ENCODE measurements around the gene HMGCLL1. TPM values are rescaled to one million over a fixed set of nuclear protein-coding genes. Genes with fewer than 3 reads are reported as not detected.

Gene HMGCLL1
- total RNA-seq, 1 experiment from 2014 or later, result 0.11 TPM

DNA sequence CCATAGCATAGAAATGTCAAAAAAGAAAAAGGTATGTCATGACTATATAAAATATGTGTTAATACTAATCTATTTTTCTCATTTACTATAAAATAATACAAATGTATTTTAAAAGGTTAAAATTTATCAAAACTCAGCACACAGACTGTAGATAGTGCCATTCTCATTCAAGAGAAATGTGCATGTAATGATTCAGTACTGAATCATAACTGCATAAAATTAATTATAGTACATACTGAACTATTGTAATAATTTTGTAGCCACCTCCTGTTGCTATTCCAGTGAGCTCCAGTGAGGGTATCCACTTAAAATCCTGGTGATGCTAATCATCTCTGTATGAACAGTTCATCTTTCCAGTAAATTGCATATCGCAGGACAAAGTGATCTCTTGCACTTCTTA is 82.8 kb downstream of the HMGCLL1 start (continued):
- TF ChIP-seq, protein P1, sequence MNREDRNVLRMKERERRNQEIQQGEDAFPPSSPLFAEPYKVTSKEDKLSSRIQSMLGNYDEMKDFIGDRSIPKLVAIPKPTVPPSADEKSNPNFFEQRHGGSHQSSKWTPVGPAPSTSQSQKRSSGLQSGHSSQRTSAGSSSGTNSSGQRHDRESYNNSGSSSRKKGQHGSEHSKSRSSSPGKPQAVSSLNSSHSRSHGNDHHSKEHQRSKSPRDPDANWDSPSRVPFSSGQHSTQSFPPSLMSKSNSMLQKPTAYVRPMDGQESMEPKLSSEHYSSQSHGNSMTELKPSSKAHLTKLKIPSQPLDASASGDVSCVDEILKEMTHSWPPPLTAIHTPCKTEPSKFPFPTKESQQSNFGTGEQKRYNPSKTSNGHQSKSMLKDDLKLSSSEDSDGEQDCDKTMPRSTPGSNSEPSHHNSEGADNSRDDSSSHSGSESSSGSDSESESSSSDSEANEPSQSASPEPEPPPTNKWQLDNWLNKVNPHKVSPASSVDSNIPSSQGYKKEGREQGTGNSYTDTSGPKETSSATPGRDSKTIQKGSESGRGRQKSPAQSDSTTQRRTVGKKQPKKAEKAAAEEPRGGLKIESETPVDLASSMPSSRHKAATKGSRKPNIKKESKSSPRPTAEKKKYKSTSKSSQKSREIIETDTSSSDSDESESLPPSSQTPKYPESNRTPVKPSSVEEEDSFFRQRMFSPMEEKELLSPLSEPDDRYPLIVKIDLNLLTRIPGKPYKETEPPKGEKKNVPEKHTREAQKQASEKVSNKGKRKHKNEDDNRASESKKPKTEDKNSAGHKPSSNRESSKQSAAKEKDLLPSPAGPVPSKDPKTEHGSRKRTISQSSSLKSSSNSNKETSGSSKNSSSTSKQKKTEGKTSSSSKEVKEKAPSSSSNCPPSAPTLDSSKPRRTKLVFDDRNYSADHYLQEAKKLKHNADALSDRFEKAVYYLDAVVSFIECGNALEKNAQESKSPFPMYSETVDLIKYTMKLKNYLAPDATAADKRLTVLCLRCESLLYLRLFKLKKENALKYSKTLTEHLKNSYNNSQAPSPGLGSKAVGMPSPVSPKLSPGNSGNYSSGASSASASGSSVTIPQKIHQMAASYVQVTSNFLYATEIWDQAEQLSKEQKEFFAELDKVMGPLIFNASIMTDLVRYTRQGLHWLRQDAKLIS (CRISPR knock-in tag; IDR thresholded peaks at IDR 0.05; ENCODE audit: borderline replicate concordance), result no peak
- TF ChIP-seq ESRRA (CRISPR knock-in tag; IDR thresholded peaks at IDR 0.05; ENCODE audit: borderline replicate concordance) (no peak), ZNF416 (CRISPR knock-in tag; IDR thresholded peaks at IDR 0.05) (no peak), MXD4 (CRISPR knock-in tag; IDR thresholded peaks at IDR 0.05; ENCODE audit: borderline replicate concordance) (no peak), TCF7 (CRISPR knock-in tag; IDR thresholded peaks at IDR 0.05; ENCODE audit: low read depth) (no peak), CDX4 (CRISPR knock-in tag; IDR thresholded peaks at IDR 0.05; ENCODE audit: borderline replicate concordance) (no peak), TP53 (CRISPR knock-in tag; IDR thresholded peaks at IDR 0.05) (no peak)

GRCh38 chr6:55495277-55495676 is 83.7 kb downstream of the HMGCLL1 start:
- Mint-ChIP-seq H3K27ac (no peak overlapping the region), H3K4me1 (peaks cover 8% of the 10 kb centered on the region), H3K9me3 (no peaks in the 10 kb centered on the region), H3K4me3 (no peak overlapping the region), H3K36me3 (no peaks in the 10 kb centered on the region), H3K27me3 (ENCODE audit: low read depth) (no peaks in the 10 kb centered on the region)
- CTCF ChIA-PET, result no interaction called here
- no peak for ATAC-seq
- TF ChIP-seq, protein P2, sequence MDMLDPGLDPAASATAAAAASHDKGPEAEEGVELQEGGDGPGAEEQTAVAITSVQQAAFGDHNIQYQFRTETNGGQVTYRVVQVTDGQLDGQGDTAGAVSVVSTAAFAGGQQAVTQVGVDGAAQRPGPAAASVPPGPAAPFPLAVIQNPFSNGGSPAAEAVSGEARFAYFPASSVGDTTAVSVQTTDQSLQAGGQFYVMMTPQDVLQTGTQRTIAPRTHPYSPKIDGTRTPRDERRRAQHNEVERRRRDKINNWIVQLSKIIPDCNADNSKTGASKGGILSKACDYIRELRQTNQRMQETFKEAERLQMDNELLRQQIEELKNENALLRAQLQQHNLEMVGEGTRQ (CRISPR knock-in tag; IDR thresholded peaks at IDR 0.05), result no peak
- TF ChIP-seq NR3C1 (CRISPR knock-in tag; conservative IDR thresholded peaks at IDR 0.05; ENCODE audit: low read depth), result no peak
- TF ChIP-seq MAX (CRISPR knock-in tag; IDR thresholded peaks at IDR 0.05), result no peak
- TF ChIP-seq TEAD4 (CRISPR knock-in tag; IDR thresholded peaks at IDR 0.05), result no peak
- POLR2A ChIA-PET, result no interaction called here
- no peak for DNase-seq (ENCODE audit: low spot score)

- ChIA-PET CTCF (no interaction called here), POLR2A (no interaction called here)
- no peak overlapping the region for H3K27ac Mint-ChIP-seq
- H3K4me3 Mint-ChIP-seq, result no peak overlapping the region
- no peak for ATAC-seq
- H3K9me3 Mint-ChIP-seq, result no peaks in the 10 kb centered on the region
- no peaks in the 10 kb centered on the region for H3K27me3 Mint-ChIP-seq (ENCODE audit: low read depth)
- H3K4me1 Mint-ChIP-seq, result peaks cover 8% of the 10 kb centered on the region
- TF ChIP-seq ERG (CRISPR knock-in tag; IDR thresholded peaks at IDR 0.05), result no peak
- no peak for TF ChIP-seq ZNF121 (CRISPR knock-in tag; IDR thresholded peaks at IDR 0.05)
- no peak for TF ChIP-seq SMAD4 (CRISPR knock-in tag; IDR thresholded peaks at IDR 0.05)
- no peak for TF ChIP-seq ZBTB21 (CRISPR knock-in tag; IDR thresholded peaks at IDR 0.05; ENCODE audit: borderline replicate concordance)
- TF ChIP-seq ZNF416 (CRISPR knock-in tag; IDR thresholded peaks at IDR 0.05), result no peak
- DNase-seq (ENCODE audit: low spot score), result no peak
- no peaks in the 10 kb centered on the region for H3K36me3 Mint-ChIP-seq
Measured at GRCh38 chr6:55494411-55494810, 84.6 kb downstream of the HMGCLL1 start.

DNA sequence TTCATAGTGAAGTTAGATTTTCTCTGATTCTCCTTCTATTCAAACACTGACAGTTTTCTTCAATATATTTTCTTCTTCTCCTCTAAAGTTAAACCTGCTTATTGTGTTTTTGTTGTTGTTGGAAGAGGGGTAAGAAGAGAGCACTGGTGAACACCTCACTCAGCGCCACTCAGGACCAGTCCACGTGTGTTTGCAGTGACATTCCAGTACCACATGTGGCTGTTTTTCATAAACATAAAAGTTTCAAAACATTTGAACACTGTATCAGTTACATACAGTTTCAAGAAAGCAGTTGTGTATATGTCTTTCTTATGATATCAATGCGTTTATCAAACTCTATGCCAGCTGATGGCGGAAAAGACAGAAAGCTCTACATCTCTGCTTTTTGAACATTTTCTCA is 86.7 kb downstream of the HMGCLL1 start:
- CTCF ChIA-PET, result no interaction called here
- Mint-ChIP-seq H3K27me3 (ENCODE audit: low read depth) (no peaks in the 10 kb centered on the region), H3K4me1 (peaks cover under 1% of the 10 kb centered on the region), H3K9me3 (peaks cover 7% of the 10 kb centered on the region), H3K4me3 (no peak overlapping the region), H3K27ac (no peak overlapping the region), H3K36me3 (no peaks in the 10 kb centered on the region)
- POLR2A ChIA-PET, result no interaction called here
- DNase-seq (ENCODE audit: low spot score) (no peak), ATAC-seq (no peak)
- no peak for TF ChIP-seq CDX4 (CRISPR knock-in tag; IDR thresholded peaks at IDR 0.05; ENCODE audit: borderline replicate concordance)
- TF ChIP-seq, protein P3, sequence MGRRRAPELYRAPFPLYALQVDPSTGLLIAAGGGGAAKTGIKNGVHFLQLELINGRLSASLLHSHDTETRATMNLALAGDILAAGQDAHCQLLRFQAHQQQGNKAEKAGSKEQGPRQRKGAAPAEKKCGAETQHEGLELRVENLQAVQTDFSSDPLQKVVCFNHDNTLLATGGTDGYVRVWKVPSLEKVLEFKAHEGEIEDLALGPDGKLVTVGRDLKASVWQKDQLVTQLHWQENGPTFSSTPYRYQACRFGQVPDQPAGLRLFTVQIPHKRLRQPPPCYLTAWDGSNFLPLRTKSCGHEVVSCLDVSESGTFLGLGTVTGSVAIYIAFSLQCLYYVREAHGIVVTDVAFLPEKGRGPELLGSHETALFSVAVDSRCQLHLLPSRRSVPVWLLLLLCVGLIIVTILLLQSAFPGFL (CRISPR knock-in tag; IDR thresholded peaks at IDR 0.05; ENCODE audit: borderline replicate concordance), result no peak
- TF ChIP-seq NR3C1 (CRISPR knock-in tag; conservative IDR thresholded peaks at IDR 0.05; ENCODE audit: low read depth), result no peak
- TF ChIP-seq CREM (CRISPR knock-in tag; IDR thresholded peaks at IDR 0.05), result no peak
- TF ChIP-seq ATF1 (CRISPR knock-in tag; IDR thresholded peaks at IDR 0.05), result no peak
- TF ChIP-seq SP1 (CRISPR knock-in tag; conservative IDR thresholded peaks at IDR 0.05), result no peak
- TF ChIP-seq, protein P4, sequence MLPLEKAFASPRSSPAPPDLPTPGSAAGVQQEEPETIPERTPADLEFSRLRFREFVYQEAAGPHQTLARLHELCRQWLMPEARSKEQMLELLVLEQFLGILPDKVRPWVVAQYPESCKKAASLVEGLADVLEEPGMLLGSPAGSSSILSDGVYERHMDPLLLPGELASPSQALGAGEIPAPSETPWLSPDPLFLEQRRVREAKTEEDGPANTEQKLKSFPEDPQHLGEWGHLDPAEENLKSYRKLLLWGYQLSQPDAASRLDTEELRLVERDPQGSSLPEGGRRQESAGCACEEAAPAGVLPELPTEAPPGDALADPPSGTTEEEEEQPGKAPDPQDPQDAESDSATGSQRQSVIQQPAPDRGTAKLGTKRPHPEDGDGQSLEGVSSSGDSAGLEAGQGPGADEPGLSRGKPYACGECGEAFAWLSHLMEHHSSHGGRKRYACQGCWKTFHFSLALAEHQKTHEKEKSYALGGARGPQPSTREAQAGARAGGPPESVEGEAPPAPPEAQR (CRISPR knock-in tag; IDR thresholded peaks at IDR 0.05), result no peak
- no peak for TF ChIP-seq ESRRA (CRISPR knock-in tag; IDR thresholded peaks at IDR 0.05; ENCODE audit: borderline replicate concordance)
- no peak for TF ChIP-seq TCF7 (CRISPR knock-in tag; IDR thresholded peaks at IDR 0.05; ENCODE audit: low read depth)
- TF ChIP-seq RORB (CRISPR knock-in tag; IDR thresholded peaks at IDR 0.05), result no peak

All from WTC11 (cell line).